GM12878 (cell line): ENCODE measurements around the gene KIAA1328. TPM values are rescaled to one million over a fixed set of nuclear protein-coding genes. Genes with fewer than 3 reads are reported as not detected.

ENCODE experiments used
- ATAC-seq: fragments of 200-7000 bp; cut with Tn5 transposase; 3 replicates; pipeline ENCODE4 v1.9.1; 2020; ENCODE audit warnings: mild to moderate bottlenecking, moderate library complexity
- BruUV-seq: library from RNA; stranded (reverse); fragments of 400-500 nt; replicated peaks from 2 replicates; lab custom pipeline; 2021; lab: Mats Ljungman, UMichigan
- CTCF ChIA-PET: fragments of 300-600 bp; sonication (Branson Sonifier 250); formaldehyde crosslinking; extraction: SDS; loops from one replicate; lab custom pipeline; 2021; ENCODE audit warnings: inconsistent platforms; lab: Yijun Ruan, JAX
- POLR2A ChIA-PET: fragments of 350-600 bp; formaldehyde crosslinking; extraction: SDS; loops from one replicate; lab custom pipeline; 2021; ENCODE audit warnings: inconsistent platforms; lab: Charles Lee
- RAD21 ChIA-PET: fragments of 300-600 bp; sonication (Branson Sonifier 250); formaldehyde crosslinking; loops from one replicate; lab custom pipeline; 2023; ENCODE audit warnings: antibody characterized with exemption; ENCODE audit not compliant: unreplicated experiment; lab: Charles Lee
- SMC1A ChIA-PET: fragments of 300-600 bp; sonication (Branson Sonifier 250); formaldehyde crosslinking; loops from one replicate; lab custom pipeline; 2023; ENCODE audit not compliant: unreplicated experiment, uncharacterized antibody; lab: Charles Lee
- DNase-seq: peaks from one replicate; pipeline ENCODE4 v3.0.0-alpha.2; 2011; ENCODE audit warnings: low read depth, low spot score
- FAIRE-seq: peaks from 3 replicates; lab custom pipeline; 2011; peaks lifted over from hg19 to GRCh38; lab: Jason Lieb, UNC
- H2AFZ ChIP-seq: 2 replicates; pipeline ENCODE4 v1.6.0; 2011; ENCODE audit warnings: low read depth, low read length, control low read depth; ENCODE audit not compliant: control insufficient read depth
- H3K27ac ChIP-seq: 2 replicates; pipeline ENCODE4 v1.5.1; 2011; ENCODE audit warnings: control low read depth; ENCODE audit not compliant: control insufficient read depth, insufficient read depth
- H3K27me3 ChIP-seq, 2 experiments: replicated peaks in 1 of 2; 2 replicates each; pipeline versions ENCODE4 v1.6.0 to v1.6.1; 2011; ENCODE audit warnings: low read length in 1 of 2; ENCODE audit not compliant: control insufficient read depth in 2 of 2, insufficient read depth in 2 of 2
- H3K36me3 ChIP-seq, 2 experiments: 2 replicates each; pipeline ENCODE4 v1.5.1; 2011; ENCODE audit warnings: low read length in 1 of 2; ENCODE audit not compliant: control insufficient read depth in 2 of 2, insufficient read depth in 2 of 2
- H3K4me1 ChIP-seq: 2 replicates; pipeline ENCODE4 v1.6.1; 2011; ENCODE audit warnings: mild to moderate bottlenecking, low read length, moderate library complexity, mixed read lengths; ENCODE audit not compliant: control insufficient read depth, insufficient read depth
- H3K4me2 ChIP-seq: 2 replicates; pipeline ENCODE4 v1.6.0; 2011; ENCODE audit warnings: control low read depth; ENCODE audit not compliant: control insufficient read depth, insufficient read depth
- H3K4me3 ChIP-seq: fragments of 200-600 bp; sonication (generic); 2 replicates; pipeline ENCODE4 v1.5.1; 2016
- H3K79me2 ChIP-seq: 2 replicates; pipeline ENCODE4 v1.6.0; 2011; ENCODE audit warnings: low read length; ENCODE audit not compliant: control insufficient read depth, insufficient read depth
- H3K9ac ChIP-seq: 2 replicates; pipeline ENCODE4 v1.8.0; 2011; ENCODE audit warnings: low read length, control low read depth, mixed read lengths; ENCODE audit not compliant: control insufficient read depth, insufficient read depth
- H3K9me3 ChIP-seq: replicated peaks from 3 replicates; pipeline ENCODE4 v1.5.1; 2011; ENCODE audit warnings: mild to moderate bottlenecking, low read length; ENCODE audit not compliant: control insufficient read depth, insufficient read depth
- H4K20me1 ChIP-seq: 2 replicates; pipeline ENCODE4 v1.6.0; 2011; ENCODE audit not compliant: control insufficient read depth, insufficient read depth
- FOS ChIP-seq: IDR thresholded peaks from 3 replicates; pipeline ENCODE4 v1.6.1; 2011; ENCODE audit warnings: borderline replicate concordance; ENCODE audit not compliant: insufficient read length; ENCODE audit errors: extremely low read depth
- NR2C2 ChIP-seq: IDR thresholded peaks from 2 replicates; pipeline ENCODE4 v1.6.1; 2011; ENCODE audit warnings: borderline replicate concordance, low read depth; ENCODE audit not compliant: control insufficient read depth, insufficient read length
- RCOR1 ChIP-seq: conservative IDR thresholded peaks from 2 replicates; pipeline ENCODE4 v1.6.1; 2012; ENCODE audit warnings: low read depth, low read length, improper control_type of control experiment
- RELA ChIP-seq: fragments of 450-650 bp; IDR thresholded peaks from 2 replicates; pipeline ENCODE4 v1.8.0; 2014; ENCODE audit warnings: borderline replicate concordance; ENCODE audit not compliant: partially characterized antibody
- SRF ChIP-seq, 2 experiments: IDR thresholded peaks; 2 replicates each; pipeline ENCODE4 v1.6.1; 2011; ENCODE audit warnings: low read depth in 2 of 2, low read length in 2 of 2, mild to moderate bottlenecking in 1 of 2, moderate library complexity in 1 of 2
- SUPT20H ChIP-seq: IDR thresholded peaks from 2 replicates; pipeline ENCODE4 v1.6.1; 2011; ENCODE audit warnings: low read depth, mild to moderate bottlenecking, low read length, moderate library complexity, borderline replicate concordance; ENCODE audit not compliant: control insufficient read depth
- YBX1 ChIP-seq: fragments of 450-650 bp; IDR thresholded peaks from 2 replicates; pipeline ENCODE4 v1.6.1; 2016; ENCODE audit warnings: antibody characterized with exemption
- WGBS: methylation state at CpG from one replicate; pipeline ENCODE4 v1.1.6; 2016; ENCODE audit warnings: low lambda C conversion rate; ENCODE audit not compliant: insufficient replicate concordance, insufficient coverage; ENCODE audit errors: missing lambda C conversion rate; 5-methylcytosine and 5-hydroxymethylcytosine counted together
- in situ Hi-C: fragments of 300-500 bp; cut with MboI; formaldehyde crosslinking; loops from 9 replicates; pipeline ENCODE4 v1.14.3; 2018; ENCODE audit warnings: mixed read lengths
- intact Hi-C: fragments of 100-400 bp; cut with micrococcal nuclease; formaldehyde crosslinking; loops from one replicate; pipeline ENCODE4 v1.14.2; 2022; ENCODE audit not compliant: unreplicated experiment
- polyA plus RNA-seq, 11 experiments: library from polyadenylated mRNA; depleted of rRNA in 4 of 11; unstranded in 6 of 11; stranded (reverse) in 5 of 11; fragments of >200 nt; fragmentation: Nextera tagmentation in 4 of 11; fragmentation: Illumina TruSeq in 1 of 11; extraction: Ambion mirVana in 4 of 11; extraction: Trizol in 1 of 11; gene quantifications; 1 replicate in 1 of 11; 2 replicates in 10 of 11; pipeline versions ENCODE4 v1.2.1 to v1.2.3, GENCODE V29; 2011 to 2016; ENCODE audit warnings: inconsistent platforms in 2 of 11, missing spikeins in 2 of 11, low read depth in 1 of 11
- total RNA-seq, 4 experiments: library from RNA; depleted of rRNA in 3 of 4; stranded (reverse); fragments of >200 nt in 3 of 4; fragmentation: Illumina TruSeq in 1 of 4; extraction: Trizol in 1 of 4; gene quantifications; 2 replicates each; pipeline versions ENCODE4 v1.2.1 to v1.2.3, GENCODE V29; 2013 to 2021
- TF ChIP-seq, protein P1 (sequence below): fragments of 450-650 bp; IDR thresholded peaks from 2 replicates; pipeline ENCODE4 v1.6.1; 2017; ENCODE audit warnings: borderline replicate concordance

The KIAA1328 gene
- total and polyA plus RNA-seq, 10 of the 15 experiments (the other 5 are each of a cell fraction or from before 2014, with no cell fraction given), result 3.1 to 7.1 (median 4.6) TPM

DNA sequence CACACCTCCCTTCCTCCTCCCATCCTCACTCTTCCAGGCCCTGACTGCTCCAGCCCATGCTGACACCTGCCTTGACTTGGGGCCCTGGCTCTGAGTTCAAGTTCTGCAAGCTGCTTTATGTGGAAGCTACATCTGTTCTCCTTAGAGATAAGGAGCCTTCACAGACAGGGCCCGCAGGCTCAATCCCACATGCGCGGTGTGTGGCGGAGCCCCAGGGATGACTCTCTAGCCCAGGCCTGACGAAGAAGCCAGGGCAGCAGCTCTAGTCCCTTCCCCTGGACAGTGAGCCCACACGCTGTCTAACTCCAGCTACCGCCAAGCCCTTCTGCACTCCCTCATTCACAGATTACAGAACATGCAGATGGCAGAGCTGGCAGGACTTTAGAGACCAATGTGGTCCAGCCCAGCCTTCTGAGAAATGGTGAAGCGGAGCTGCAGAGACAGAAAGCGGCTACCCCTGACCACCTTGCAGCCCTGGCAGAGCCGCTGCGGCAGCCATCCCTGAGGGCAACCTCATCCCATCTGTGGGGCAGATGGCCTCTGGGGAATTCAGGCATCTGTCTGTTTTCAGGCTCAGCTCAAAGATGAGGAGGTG lies 432.4 kb downstream of the KIAA1328 start:
- Histone ChIP-seq H4K20me1 (no peaks in the 10 kb centered on the region), H3K9ac (no peak overlapping the region), H3K4me2 (no peak overlapping the region), H3K9me3 (no peaks in the 10 kb centered on the region), H2AFZ (no peak overlapping the region), H3K27ac (no peak overlapping the region), H3K4me3 (no peak overlapping the region), H3K4me1 (no peaks in the 10 kb centered on the region), H3K27me3 (no peaks in the 10 kb centered on the region; a peak in 1 of 4 replicates), H3K36me3 (no peaks in the 10 kb centered on the region), H3K79me2 (no peaks in the 10 kb centered on the region)
- ATAC-seq (no peak), DNase-seq (no peak), FAIRE-seq (no peak)
- no TSS peak for BruUV-seq
- SMC1A ChIA-PET, result no interaction called here
- CTCF ChIA-PET, result interaction anchor here (1.5 kb wide), 1 partner anchor 14 kb away, joined by 3 read pairs; no protein-coding TSS in a partner anchor
- no peak for TF ChIP-seq FOS
- no peak for TF ChIP-seq SRF (IDR thresholded peaks at IDR 0.05; ENCODE audit: low read depth in 2 of 2, low read length in 2 of 2)
- TF ChIP-seq, protein P1, sequence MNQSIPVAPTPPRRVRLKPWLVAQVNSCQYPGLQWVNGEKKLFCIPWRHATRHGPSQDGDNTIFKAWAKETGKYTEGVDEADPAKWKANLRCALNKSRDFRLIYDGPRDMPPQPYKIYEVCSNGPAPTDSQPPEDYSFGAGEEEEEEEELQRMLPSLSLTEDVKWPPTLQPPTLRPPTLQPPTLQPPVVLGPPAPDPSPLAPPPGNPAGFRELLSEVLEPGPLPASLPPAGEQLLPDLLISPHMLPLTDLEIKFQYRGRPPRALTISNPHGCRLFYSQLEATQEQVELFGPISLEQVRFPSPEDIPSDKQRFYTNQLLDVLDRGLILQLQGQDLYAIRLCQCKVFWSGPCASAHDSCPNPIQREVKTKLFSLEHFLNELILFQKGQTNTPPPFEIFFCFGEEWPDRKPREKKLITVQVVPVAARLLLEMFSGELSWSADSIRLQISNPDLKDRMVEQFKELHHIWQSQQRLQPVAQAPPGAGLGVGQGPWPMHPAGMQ, result no peak
- intact Hi-C loops (no loop called here), in situ Hi-C loops (no loop called here)
- POLR2A ChIA-PET, result no interaction called here
- RAD21 ChIA-PET, result no interaction called here
- WGBS, result 49% methylated on average over 11 of the region's 11 CpGs

DNA sequence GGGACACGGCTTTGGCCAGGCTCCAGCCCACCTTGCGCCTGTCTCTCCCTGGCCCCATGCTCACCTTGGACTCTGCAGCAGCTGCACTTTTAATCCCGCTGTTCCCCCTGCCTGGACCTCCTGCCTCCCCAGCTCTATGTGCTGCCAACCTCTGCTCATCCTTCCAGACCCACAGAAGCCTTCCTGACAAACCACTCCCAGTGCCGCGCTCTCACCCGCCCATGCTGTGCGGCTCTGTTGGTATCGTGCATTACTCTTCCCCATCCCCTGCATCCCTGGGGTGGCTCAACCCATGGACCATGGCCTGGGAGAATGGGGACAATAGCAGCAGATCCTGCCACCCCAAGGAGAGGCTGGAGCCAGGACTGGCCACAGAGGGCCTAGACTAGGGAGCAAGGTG lies 433.1 kb downstream of the KIAA1328 start:
- intact Hi-C loops, result no loop called here
- SMC1A ChIA-PET, result no interaction called here
- Histone ChIP-seq H3K36me3 (no peaks in the 10 kb centered on the region), H3K4me1 (no peaks in the 10 kb centered on the region), H3K79me2 (no peaks in the 10 kb centered on the region), H2AFZ (no peak overlapping the region), H3K27ac (no peak overlapping the region), H3K4me3 (no peak overlapping the region), H3K27me3 (no peaks in the 10 kb centered on the region; a peak in 1 of 4 replicates), H3K4me2 (no peak overlapping the region), H4K20me1 (no peaks in the 10 kb centered on the region), H3K9me3 (no peaks in the 10 kb centered on the region), H3K9ac (no peak overlapping the region)
- ATAC-seq (no peak), FAIRE-seq (no peak), DNase-seq (no peak)
- BruUV-seq, result no TSS peak
- CTCF ChIA-PET, result no interaction called here
- in situ Hi-C loops, result no loop called here
- 57% methylated on average over 8 of the region's 8 CpGs for WGBS
- TF ChIP-seq RELA (no peak), SUPT20H (no peak), YBX1 (no peak), RCOR1 (no peak), NR2C2 (no peak)
- POLR2A ChIA-PET, result no interaction called here
- RAD21 ChIA-PET, result no interaction called here
